Skeletal muscle cell (primary cell): ENCODE measurements around the gene ABCC1.
"Not testable (repeated sequence)": the region's sequence is repeated elsewhere in the genome, so short reads cannot be mapped to it uniquely, and the experiment has no call there.

Experiments used
- DNase-seq: peaks from one replicate; pipeline ENCODE4 v3.0.0-alpha.2; 2010; ENCODE audit warnings: low read depth
- H3K4me3 ChIP-seq: 2 replicates; pipeline ENCODE4 v1.5.1; 2011; ENCODE audit warnings: low read depth, mild to moderate bottlenecking, control low read depth, low read length, moderate library complexity

Gene ABCC1

GRCh38 chr16:16183562-16183961 is 234.1 kb downstream of the ABCC1 start:
- no peak for DNase-seq
- no peak overlapping the region for H3K4me3 ChIP-seq

GRCh38 chr16:16184594-16184993 is 235.2 kb downstream of the ABCC1 start:
- no peak for DNase-seq
- H3K4me3 ChIP-seq = no peak overlapping the region

GRCh38 chr16:16185095-16185494 is 235.7 kb downstream of the ABCC1 start:
- DNase-seq = no peak

GRCh38 chr16:16186820-16187219 is 237.4 kb downstream of the ABCC1 start:
- no peak overlapping the region for H3K4me3 ChIP-seq
- no peak for DNase-seq

More at GRCh38 chr16:16185095-16185494, 235.7 kb downstream of the ABCC1 start:
- H3K4me3 ChIP-seq = no peak overlapping the region

DNA sequence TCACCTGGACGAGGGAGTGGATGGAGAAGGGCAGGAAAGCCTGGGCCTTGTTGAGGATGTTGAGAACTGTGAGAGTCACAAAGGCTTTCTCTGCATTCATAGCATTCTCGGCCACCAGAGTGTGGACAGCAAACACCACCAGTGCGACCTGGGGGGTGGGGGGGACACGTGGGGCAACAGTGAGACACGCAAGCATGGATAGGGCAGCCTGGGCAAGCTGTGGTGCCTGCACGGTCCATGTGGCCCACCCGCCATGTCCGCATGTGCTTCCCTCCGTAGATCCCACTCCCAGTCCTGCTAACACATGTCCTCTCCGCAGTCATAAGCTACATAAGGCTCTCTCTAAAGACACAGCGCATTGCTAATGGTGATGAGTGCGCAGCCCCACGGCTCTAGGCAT is 239.4 kb downstream of the ABCC1 start:
- no peak for DNase-seq

DNA sequence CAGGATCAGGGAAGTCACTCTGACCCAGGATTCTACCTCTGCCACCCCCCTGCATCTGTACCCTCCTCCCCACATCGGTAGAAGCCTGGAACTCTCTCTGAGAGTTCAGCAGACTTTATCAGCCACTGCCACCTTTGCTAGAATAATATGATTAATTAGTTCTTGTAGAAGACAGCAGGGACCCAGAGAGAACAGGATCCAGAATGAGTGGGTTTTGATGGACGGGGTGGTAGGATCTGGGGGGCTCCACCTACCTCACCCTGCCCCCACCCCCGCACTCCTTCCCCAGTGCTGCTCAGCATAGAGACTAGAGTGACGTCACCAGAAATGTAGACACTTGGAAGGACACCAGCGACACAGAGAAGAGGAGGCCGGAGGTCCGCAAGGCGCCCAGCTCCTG is 240.4 kb downstream of the ABCC1 start:
- no peak overlapping the region for H3K4me3 ChIP-seq
- no peak for DNase-seq

More for the DNA sequence above, 239.4 kb downstream of the ABCC1 start:
- H3K4me3 ChIP-seq = no peak overlapping the region

- no peak overlapping the region for H3K4me3 ChIP-seq
- DNase-seq = no peak
Observed at GRCh38 chr16:16190546-16190945, 241.1 kb downstream of the ABCC1 start.

GRCh38 chr16:16190966-16191365 is 241.6 kb downstream of the ABCC1 start:
- not testable (repeated sequence) for H3K4me3 ChIP-seq, DNase-seq

GRCh38 chr16:16191493-16192167 is 242.2 kb downstream of the ABCC1 start:
- no peak overlapping the region for H3K4me3 ChIP-seq
- DNase-seq = no peak
